Endothelial cell of umbilical vein (primary cell): ENCODE data around the gene ATP6V1F. TPM values are rescaled to one million over a fixed set of nuclear protein-coding genes. Genes with fewer than 3 reads are reported as not detected.

Experiments
- BruUV-seq: library from RNA; stranded (reverse); fragments of 400-500 nt; replicated peaks from 2 replicates; lab custom pipeline; 2021; lab: Mats Ljungman, UMichigan
- CTCF ChIA-PET: fragments of 300-600, 350-600 bp; sonication (Branson Sonifier 250); formaldehyde crosslinking; loops from one replicate; lab custom pipeline; 2021; ENCODE audit warnings: antibody characterized with exemption, inconsistent platforms; lab: Charles Lee
- POLR2A ChIA-PET: fragments of 300-600, 350-600 bp; sonication (Branson Sonifier 250); formaldehyde crosslinking; loops from one replicate; lab custom pipeline; 2021; ENCODE audit warnings: antibody characterized with exemption, inconsistent platforms; lab: Charles Lee
- DNase-seq: peaks from one replicate; pipeline ENCODE4 v3.0.0-alpha.2; 2011; ENCODE audit warnings: low read depth, low spot score
- FAIRE-seq: peaks from 2 replicates; lab custom pipeline; 2011; peaks lifted over from hg19 to GRCh38; lab: Jason Lieb, UNC
- H2AFZ ChIP-seq: 2 replicates; pipeline ENCODE4 v1.6.0; 2012; ENCODE audit warnings: low read depth, low read length, control low read depth, inconsistent platforms
- H3K27ac ChIP-seq: 2 replicates; pipeline ENCODE4 v1.5.1; 2011; ENCODE audit warnings: low read depth, mild to moderate bottlenecking, control low read depth, low read length, moderate library complexity; ENCODE audit not compliant: insufficient read depth
- H3K27me3 ChIP-seq, 2 experiments: 2 replicates each; pipeline versions ENCODE4 v1.6.0 to v1.6.1; 2011; ENCODE audit warnings: low read length in 2 of 2, mixed read lengths in 1 of 2; ENCODE audit not compliant: control insufficient read depth in 2 of 2, insufficient read depth in 2 of 2
- H3K36me3 ChIP-seq, 2 experiments: 2 replicates in 1 of 2; 3 replicates in 1 of 2; pipeline ENCODE4 v1.5.1; 2011; ENCODE audit warnings: low read length in 2 of 2, mild to moderate bottlenecking in 1 of 2, moderate library complexity in 1 of 2; ENCODE audit not compliant: control insufficient read depth in 2 of 2, insufficient read depth in 2 of 2; ENCODE audit errors: extremely low read depth in 1 of 2
- H3K4me1 ChIP-seq: 3 replicates; pipeline ENCODE4 v1.5.1; 2011; ENCODE audit warnings: mild to moderate bottlenecking, low read length; ENCODE audit not compliant: control insufficient read depth, insufficient read depth; ENCODE audit errors: extremely low read depth
- H3K4me2 ChIP-seq: 2 replicates; pipeline ENCODE4 v1.6.1; 2011; ENCODE audit warnings: low read length, control low read depth, mixed read lengths; ENCODE audit not compliant: insufficient read depth
- H3K4me3 ChIP-seq, 3 experiments: fragments of 200-600 bp in 1 of 3; sonication (generic), shearing (Covaris generic) in 1 of 3; replicated peaks in 1 of 3; 2 replicates each; pipeline ENCODE4 v1.5.1; 2011 to 2016; ENCODE audit warnings: control low read depth in 3 of 3, low read length in 3 of 3, mild to moderate bottlenecking in 2 of 3, inconsistent platforms in 1 of 3, low read depth in 1 of 3, moderate library complexity in 1 of 3; ENCODE audit not compliant: insufficient read depth in 1 of 3
- H3K79me2 ChIP-seq: 2 replicates; pipeline ENCODE4 v1.6.0; 2012; ENCODE audit warnings: low read length, inconsistent platforms; ENCODE audit not compliant: control insufficient read depth, insufficient read depth
- H3K9ac ChIP-seq: replicated peaks from 2 replicates; pipeline ENCODE3; 2011; ENCODE audit warnings: low read length, control low read depth; ENCODE audit not compliant: insufficient read depth; ENCODE audit errors: extremely low read depth
- H3K9me1 ChIP-seq: replicated peaks from 3 replicates; pipeline ENCODE4 v1.6.0; 2011; ENCODE audit warnings: mild to moderate bottlenecking, low read length; ENCODE audit not compliant: control insufficient read depth, insufficient read depth; ENCODE audit errors: extremely low read depth
- H3K9me3 ChIP-seq: replicated peaks from 2 replicates; pipeline ENCODE4 v1.5.1; 2012; ENCODE audit warnings: low read length, inconsistent platforms; ENCODE audit not compliant: control insufficient read depth, insufficient read depth
- H4K20me1 ChIP-seq: replicated peaks from 2 replicates; pipeline ENCODE3; 2011; ENCODE audit warnings: mild to moderate bottlenecking, low read length; ENCODE audit not compliant: control insufficient read depth, insufficient read depth; ENCODE audit errors: extremely low read depth
- EZH2 ChIP-seq: IDR thresholded peaks from 2 replicates; pipeline ENCODE4 v1.6.1; 2012; ENCODE audit warnings: borderline replicate concordance, low read depth, mild to moderate bottlenecking, moderate library complexity, low read length, inconsistent platforms; ENCODE audit not compliant: severe bottlenecking
- FOS ChIP-seq: IDR thresholded peaks from 2 replicates; pipeline ENCODE4 v1.6.1; 2011; ENCODE audit warnings: mild to moderate bottlenecking, low read length, moderate library complexity, borderline replicate concordance; ENCODE audit not compliant: insufficient read depth
- GATA2 ChIP-seq: IDR thresholded peaks from 2 replicates; pipeline ENCODE4 v1.7.0; 2011; ENCODE audit warnings: low read depth, mild to moderate bottlenecking, moderate library complexity, mixed read lengths, low read length; ENCODE audit not compliant: insufficient read length, insufficient read depth
- JUN ChIP-seq: IDR thresholded peaks from 2 replicates; pipeline ENCODE4 v1.6.1; 2011; ENCODE audit warnings: borderline replicate concordance, low read depth; ENCODE audit not compliant: insufficient read length, insufficient read depth
- MYC ChIP-seq: IDR thresholded peaks from one replicate; pipeline ENCODE4 v1.6.1; 2011; ENCODE audit warnings: mild to moderate bottlenecking, low read depth, low read length
- POLR2A ChIP-seq: IDR thresholded peaks from 2 replicates; pipeline ENCODE4 v1.6.1; 2012; ENCODE audit warnings: low read depth, mild to moderate bottlenecking, control low read depth, low read length
- POLR2AphosphoS5 ChIP-seq: IDR thresholded peaks from 2 replicates; pipeline ENCODE4 v1.6.1; 2012; ENCODE audit warnings: low read depth, mild to moderate bottlenecking, control low read depth, low read length, moderate library complexity; ENCODE audit not compliant: insufficient read depth
- dilution Hi-C: fragments of 300-500 bp; cut with MboI; formaldehyde crosslinking; loops from one replicate; pipeline ENCODE4 v1.15.0; 2019; ENCODE audit warnings: low sequenced_read_pairs; ENCODE audit not compliant: extremely low pct_ligation_motif_present
- intact Hi-C: fragments of 100-400 bp; cut with micrococcal nuclease; formaldehyde crosslinking; loops from one replicate; pipeline ENCODE4 v1.10.0; 2022
- polyA plus RNA-seq, 4 experiments: library from polyadenylated mRNA; depleted of rRNA in 3 of 4; stranded (reverse) in 3 of 4; unstranded in 1 of 4; fragments of >200 nt; gene quantifications; 2 replicates each; pipeline versions ENCODE4 v1.2.1 to v1.2.3, GENCODE V29; 2011 to 2012; ENCODE audit warnings: missing spikeins in 1 of 4
- total RNA-seq: library from RNA; stranded (reverse); gene quantifications from 2 replicates; pipeline ENCODE4 v1.2.3, GENCODE V29; 2021
- TF ChIP-seq, protein P1 (sequence below), 2 donors: IDR thresholded peaks; 1 replicate in 1 of 2; 2 replicates in 1 of 2; pipeline ENCODE4 v1.5.1; 2011; ENCODE audit warnings: low read length in 2 of 2, mild to moderate bottlenecking in 2 of 2, moderate library complexity in 2 of 2, control low read depth in 1 of 2, inconsistent platforms in 1 of 2, low read depth in 1 of 2; ENCODE audit not compliant: insufficient read depth in 1 of 2; ENCODE audit errors: extremely low read depth in 1 of 2
- TF ChIP-seq, protein P2 (sequence below): IDR thresholded peaks from 2 replicates; pipeline ENCODE4 v1.6.1; 2011; ENCODE audit not compliant: insufficient read depth, insufficient read length

The ATP6V1F gene
- total and polyA plus RNA-seq, 2 donors (not counting 3 experiments of a cell fraction or from before 2014, with no cell fraction given) = 156 to 360 TPM

DNA sequence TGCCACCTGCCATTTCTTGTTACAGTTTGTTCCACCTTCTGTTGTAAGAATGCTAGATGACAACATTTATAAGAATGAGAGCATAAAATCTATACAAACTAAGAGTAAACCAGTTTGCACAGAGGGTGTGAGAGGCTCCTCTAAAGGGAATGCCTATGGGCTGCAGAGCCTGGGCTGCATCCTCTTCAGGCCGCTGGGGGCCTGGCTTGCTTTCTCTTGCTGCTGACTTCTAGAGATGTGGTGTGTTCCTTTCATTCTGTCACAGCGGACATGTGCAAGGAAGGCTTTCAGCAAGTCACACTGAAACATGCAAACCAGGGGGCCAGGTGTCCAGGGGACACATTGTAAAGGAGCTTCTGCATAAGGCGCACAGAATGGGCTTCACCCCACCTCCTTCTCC is 7.1 kb upstream of the ATP6V1F start:
- Histone ChIP-seq H3K4me1 (no peaks in the 10 kb centered on the region), H4K20me1 (no peaks in the 10 kb centered on the region), H3K27ac (no peak overlapping the region), H3K4me2 (no peak overlapping the region), H3K27me3 (no peaks in the 10 kb centered on the region), H3K79me2 (no peaks in the 10 kb centered on the region), H3K9me3 (no peaks in the 10 kb centered on the region), H2AFZ (no peak overlapping the region), H3K9ac (no peak overlapping the region), H3K4me3 (no peak overlapping the region), H3K9me1 (no peaks in the 10 kb centered on the region), H3K36me3 (peaks cover 10 to 59% of the 10 kb centered on the region in 2 experiments)
- intact Hi-C loops (no loop called here), dilution Hi-C loops (no loop called here)
- DNase-seq (no peak), FAIRE-seq (no peak)
- ChIA-PET CTCF (no interaction called here), POLR2A (no interaction called here)
- TF ChIP-seq MYC = no peak
- no peak for TF ChIP-seq FOS
- TF ChIP-seq EZH2 = no peak
- no peak for TF ChIP-seq JUN
- TF ChIP-seq POLR2A = no peak
- TF ChIP-seq, protein P1, sequence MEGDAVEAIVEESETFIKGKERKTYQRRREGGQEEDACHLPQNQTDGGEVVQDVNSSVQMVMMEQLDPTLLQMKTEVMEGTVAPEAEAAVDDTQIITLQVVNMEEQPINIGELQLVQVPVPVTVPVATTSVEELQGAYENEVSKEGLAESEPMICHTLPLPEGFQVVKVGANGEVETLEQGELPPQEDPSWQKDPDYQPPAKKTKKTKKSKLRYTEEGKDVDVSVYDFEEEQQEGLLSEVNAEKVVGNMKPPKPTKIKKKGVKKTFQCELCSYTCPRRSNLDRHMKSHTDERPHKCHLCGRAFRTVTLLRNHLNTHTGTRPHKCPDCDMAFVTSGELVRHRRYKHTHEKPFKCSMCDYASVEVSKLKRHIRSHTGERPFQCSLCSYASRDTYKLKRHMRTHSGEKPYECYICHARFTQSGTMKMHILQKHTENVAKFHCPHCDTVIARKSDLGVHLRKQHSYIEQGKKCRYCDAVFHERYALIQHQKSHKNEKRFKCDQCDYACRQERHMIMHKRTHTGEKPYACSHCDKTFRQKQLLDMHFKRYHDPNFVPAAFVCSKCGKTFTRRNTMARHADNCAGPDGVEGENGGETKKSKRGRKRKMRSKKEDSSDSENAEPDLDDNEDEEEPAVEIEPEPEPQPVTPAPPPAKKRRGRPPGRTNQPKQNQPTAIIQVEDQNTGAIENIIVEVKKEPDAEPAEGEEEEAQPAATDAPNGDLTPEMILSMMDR (IDR thresholded peaks at IDR 0.05; ENCODE audit: extremely low read depth in 1 of 2, insufficient read depth in 1 of 2, low read depth in 1 of 2, low read length in 2 of 2) = no peak
- TF ChIP-seq, protein P2, sequence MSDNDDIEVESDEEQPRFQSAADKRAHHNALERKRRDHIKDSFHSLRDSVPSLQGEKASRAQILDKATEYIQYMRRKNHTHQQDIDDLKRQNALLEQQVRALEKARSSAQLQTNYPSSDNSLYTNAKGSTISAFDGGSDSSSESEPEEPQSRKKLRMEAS = no peak
- TF ChIP-seq POLR2AphosphoS5 = no peak
- no peak for TF ChIP-seq GATA2
- no TSS peak for BruUV-seq
